Urinary bladder (tissue), 4 donors: ENCODE results near the gene MT1B. TPM values are rescaled to one million over a fixed set of nuclear protein-coding genes. Genes with fewer than 3 reads are reported as not detected.

Source experiments
- DNase-seq: peaks from one replicate; pipeline ENCODE4 v3.0.0-alpha.2; 2015; ENCODE audit errors: extremely low spot score
- H3K27ac ChIP-seq: one replicate; pipeline ENCODE4 v1.5.1; 2013; ENCODE audit warnings: low read depth, mild to moderate bottlenecking, moderate library complexity
- H3K36me3 ChIP-seq: one replicate; pipeline ENCODE4 v1.6.1; 2013; ENCODE audit warnings: mild to moderate bottlenecking, moderate library complexity; ENCODE audit not compliant: insufficient read depth
- H3K4me1 ChIP-seq: one replicate; pipeline ENCODE4 v1.6.1; 2013; ENCODE audit warnings: mild to moderate bottlenecking, moderate library complexity; ENCODE audit not compliant: insufficient read depth
- H3K4me3 ChIP-seq: one replicate; pipeline ENCODE4 v1.5.1; 2013; ENCODE audit warnings: low read depth, low read length
- WGBS: extraction: QIAGEN DNeasy Blood & Tissue Kit; methylation state at CpG from one replicate; pipeline ENCODE4 v1.1.7; 2013; 5-methylcytosine and 5-hydroxymethylcytosine counted together
- polyA plus RNA-seq: library from polyadenylated mRNA; stranded (reverse); fragments of 200-250 nt; gene quantifications from one replicate; pipeline ENCODE4 v1.2.3, GENCODE V29; 2013
- total RNA-seq: library from RNA; depleted of rRNA; stranded (reverse); fragments of >200 nt; gene quantifications from one replicate; pipeline ENCODE4 v1.2.3, GENCODE V29; 2014
- donor health status: healthy with polysubstance abuse.
- donor health status: healthy.

MT1B gene
- total and polyA plus RNA-seq, 2 donors, result not detected

GRCh38 chr16:56625943-56626654 is 25.6 kb upstream of the MT1B start:
- DNase-seq, result no peak
- WGBS, result 29% methylated on average over 16 of the region's 16 CpGs
- Histone ChIP-seq H3K4me1 (no peaks in the 10 kb centered on the region), H3K27ac (peak overlapping the region; percentile 82), H3K36me3 (no peaks in the 10 kb centered on the region), H3K4me3 (peak overlapping the region; percentile 46)

GRCh38 chr16:56626685-56627084 is 25.0 kb upstream of the MT1B start:
- no peaks in the 10 kb centered on the region for H3K36me3 ChIP-seq

GRCh38 chr16:56628486-56629350 is 23.0 kb upstream of the MT1B start:
- WGBS, result 71% methylated on average over 9 of the region's 9 CpGs
- Histone ChIP-seq H3K4me1 (no peaks in the 10 kb centered on the region), H3K4me3 (no peak overlapping the region), H3K27ac (no peak overlapping the region), H3K36me3 (no peaks in the 10 kb centered on the region)
- no peak for DNase-seq

More at GRCh38 chr16:56626685-56627084, 25.0 kb upstream of the MT1B start:
- DNase-seq, result no peak
- H3K27ac ChIP-seq, result no peak overlapping the region
- H3K4me3 ChIP-seq, result peak overlapping the region; percentile 46
- no peaks in the 10 kb centered on the region for H3K4me1 ChIP-seq
- 61% methylated on average over 7 of the region's 7 CpGs for WGBS

GRCh38 chr16:56629531-56629930 is 22.2 kb upstream of the MT1B start:
- Histone ChIP-seq H3K36me3 (no peaks in the 10 kb centered on the region), H3K4me1 (no peaks in the 10 kb centered on the region), H3K4me3 (no peak overlapping the region), H3K27ac (no peak overlapping the region)
- 71% methylated on average over 3 of the region's 3 CpGs for WGBS
- no peak for DNase-seq

GRCh38 chr16:56630134-56630533 is 21.6 kb upstream of the MT1B start:
- no peaks in the 10 kb centered on the region for H3K4me1 ChIP-seq
- no peaks in the 10 kb centered on the region for H3K36me3 ChIP-seq
- WGBS, result 81% methylated on average over 3 of the region's 3 CpGs
- DNase-seq, result no peak
- no peak overlapping the region for H3K27ac ChIP-seq
- no peak overlapping the region for H3K4me3 ChIP-seq

- H3K4me3 ChIP-seq, result no peak overlapping the region
- no peak for DNase-seq
- no peaks in the 10 kb centered on the region for H3K4me1 ChIP-seq
- H3K27ac ChIP-seq, result no peak overlapping the region
- H3K36me3 ChIP-seq, result no peaks in the 10 kb centered on the region
- WGBS, result 90% methylated on average over 10 of the region's 10 CpGs
Measured at GRCh38 chr16:56631197-56631596, 20.5 kb upstream of the MT1B start.

GRCh38 chr16:56631832-56632155 is 19.9 kb upstream of the MT1B start:
- peak overlapping the region; percentile 79 for H3K27ac ChIP-seq
- H3K4me1 ChIP-seq, result no peaks in the 10 kb centered on the region
- WGBS, result 37% methylated on average over 14 of the region's 14 CpGs
- DNase-seq, result no peak
- H3K4me3 ChIP-seq, result peak overlapping the region; percentile 44
- H3K36me3 ChIP-seq, result no peaks in the 10 kb centered on the region

- Histone ChIP-seq H3K4me1 (no peaks in the 10 kb centered on the region), H3K4me3 (peak within 1 kb of the TSS; percentile 44), H3K36me3 (no peaks in the 10 kb centered on the region), H3K27ac (peak within 1 kb of the TSS; percentile 79)
- no peak for DNase-seq
- 3% methylated on average over 61 of the region's 61 CpGs for WGBS
Measured at GRCh38 chr16:56632156-56632847, 19.4 kb upstream of the MT1B start, which contains the start of gene MT1M. TSS of gene MT1M (plus strand) at chr16:56632659. CDS start at chr16:56632732, 73 bp downstream.

- 54% methylated on average over 6 of the region's 6 CpGs for WGBS
- Histone ChIP-seq H3K36me3 (no peaks in the 10 kb centered on the region), H3K4me3 (peak overlapping the region; percentile 44), H3K4me1 (no peaks in the 10 kb centered on the region), H3K27ac (peak overlapping the region; percentile 48)
- no peak for DNase-seq
Measured at GRCh38 chr16:56632848-56633365, 18.8 kb upstream of the MT1B start.

- Histone ChIP-seq H3K27ac (no peak overlapping the region), H3K4me3 (no peak overlapping the region), H3K36me3 (no peaks in the 10 kb centered on the region), H3K4me1 (no peaks in the 10 kb centered on the region)
- no peak for DNase-seq
- WGBS, result 63% methylated on average over 7 of the region's 7 CpGs
Measured at GRCh38 chr16:56633535-56633934, 18.2 kb upstream of the MT1B start.

- Histone ChIP-seq H3K27ac (no peak overlapping the region), H3K4me3 (no peak overlapping the region), H3K36me3 (no peaks in the 10 kb centered on the region), H3K4me1 (no peaks in the 10 kb centered on the region)
- 36% methylated on average over 47 of the region's 47 CpGs for WGBS
- no peak for DNase-seq
Measured at GRCh38 chr16:56634715-56635440, 16.8 kb upstream of the MT1B start.

- Histone ChIP-seq H3K4me1 (no peaks in the 10 kb centered on the region), H3K36me3 (no peaks in the 10 kb centered on the region), H3K27ac (no peak overlapping the region), H3K4me3 (peak overlapping the region; percentile 3)
- 23% methylated on average over 40 of the region's 40 CpGs for WGBS
- no peak for DNase-seq
Measured at GRCh38 chr16:56635441-56635967, 16.2 kb upstream of the MT1B start.
